Effector CD4-positive, alpha-beta T cell (primary cell): ENCODE results near the gene C4BPA.

Experiments
- DNase-seq: peaks from one replicate; pipeline ENCODE4 v3.0.0-alpha.2; 2020

C4BPA gene

DNA sequence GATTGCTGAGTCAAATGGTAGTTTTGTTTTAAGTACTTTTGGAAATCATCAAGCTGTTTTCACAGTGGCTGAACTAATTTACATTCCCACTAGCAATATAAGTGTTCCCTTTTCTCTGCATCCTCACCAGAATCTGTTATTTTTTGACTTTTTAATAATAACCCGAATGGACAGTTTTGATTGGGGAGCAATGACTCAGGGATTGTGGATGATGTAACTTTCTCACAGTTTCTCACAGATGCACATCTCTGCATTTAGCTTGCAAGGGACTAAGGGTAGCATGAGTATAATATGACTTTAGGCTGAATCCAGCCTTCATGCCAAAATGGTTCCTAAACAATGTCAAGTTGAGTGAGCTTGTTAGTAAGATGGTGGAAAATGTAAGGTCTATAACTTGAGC lies 90.2 kb downstream of the C4BPA start:
- no peak for DNase-seq
